ENCODE data around the gene RPRD2.
"Not testable (repeated sequence)": the region's sequence is repeated elsewhere in the genome, so short reads cannot be mapped to it uniquely, and the experiment has no call there.

The RPRD2 gene

GRCh38 chr1:150392627-150393026, 28.7 kb downstream of the RPRD2 start:
- no peak for DNase-seq

GRCh38 chr1:150395115-150395514, 31.2 kb downstream of the RPRD2 start:
- not testable (repeated sequence) for DNase-seq

- no peak for DNase-seq
Measured at GRCh38 chr1:150397392-150398032, 33.6 kb downstream of the RPRD2 start.

GRCh38 chr1:150404465-150404864, 40.5 kb downstream of the RPRD2 start:
- no peak for DNase-seq

- no peak for DNase-seq
Measured at GRCh38 chr1:150405660-150406059, 41.7 kb downstream of the RPRD2 start.

- no peak for DNase-seq
Measured at GRCh38 chr1:150406483-150406882, 42.5 kb downstream of the RPRD2 start.

- DNase-seq: no peak
Measured at GRCh38 chr1:150407330-150407729, 43.4 kb downstream of the RPRD2 start.

- DNase-seq: no peak
Measured at GRCh38 chr1:150408800-150409199, 44.9 kb downstream of the RPRD2 start.

GRCh38 chr1:150409504-150410362, 45.8 kb downstream of the RPRD2 start:
- DNase-seq: no peak

- DNase-seq: no peak
Measured at GRCh38 chr1:150410582-150411101, 46.7 kb downstream of the RPRD2 start.

GRCh38 chr1:150414592-150414991, 50.6 kb downstream of the RPRD2 start:
- DNase-seq: no peak

GRCh38 chr1:150415800-150416199, 51.9 kb downstream of the RPRD2 start:
- no peak for DNase-seq

- no peak for DNase-seq
Measured at GRCh38 chr1:150420560-150421265, 56.8 kb downstream of the RPRD2 start.

- DNase-seq: no peak
Measured at GRCh38 chr1:150422541-150422940, 58.6 kb downstream of the RPRD2 start.

GRCh38 chr1:150429805-150430204, 65.9 kb downstream of the RPRD2 start:
- DNase-seq: no peak

- no peak for DNase-seq
Measured at GRCh38 chr1:150441121-150441520, 77.2 kb downstream of the RPRD2 start.

GRCh38 chr1:150444232-150444631, 80.3 kb downstream of the RPRD2 start:
- no peak for DNase-seq

GRCh38 chr1:150456146-150456647, 92.2 kb downstream of the RPRD2 start:
- no peak for DNase-seq

GRCh38 chr1:150464422-150464826, 100.5 kb downstream of the RPRD2 start:
- DNase-seq: peak; percentile 77 to 80

- no peak for DNase-seq
Measured at GRCh38 chr1:150466964-150467363, 103.0 kb downstream of the RPRD2 start.

- no peak for DNase-seq
Measured at GRCh38 chr1:150469291-150469690, 105.3 kb downstream of the RPRD2 start.

GRCh38 chr1:150472601-150473200, 108.8 kb downstream of the RPRD2 start:
- DNase-seq: no peak

GRCh38 chr1:150473659-150474058, 109.7 kb downstream of the RPRD2 start:
- DNase-seq: no peak

Data from activated CD4-positive, alpha-beta T cell treated with anti-CD3 and anti-CD28 coated beads for 4 hours (primary cell).